GM12878 (cell line): Measurements from ENCODE around the gene MAN2B1. TPM values are rescaled to one million over a fixed set of nuclear protein-coding genes. Genes with fewer than 3 reads are reported as not detected.

ENCODE experiments used
- ATAC-seq: fragments of 200-7000 bp; cut with Tn5 transposase; 3 replicates; pipeline ENCODE4 v1.9.1; 2020; ENCODE audit warnings: mild to moderate bottlenecking, moderate library complexity
- BruUV-seq: library from RNA; stranded (reverse); fragments of 400-500 nt; replicated peaks from 2 replicates; lab custom pipeline; 2021; lab: Mats Ljungman, UMichigan
- CTCF ChIA-PET: fragments of 300-600 bp; sonication (Branson Sonifier 250); formaldehyde crosslinking; extraction: SDS; loops from one replicate; lab custom pipeline; 2021; ENCODE audit warnings: inconsistent platforms; lab: Yijun Ruan, JAX
- POLR2A ChIA-PET: fragments of 350-600 bp; formaldehyde crosslinking; extraction: SDS; loops from one replicate; lab custom pipeline; 2021; ENCODE audit warnings: inconsistent platforms; lab: Charles Lee
- RAD21 ChIA-PET: fragments of 300-600 bp; sonication (Branson Sonifier 250); formaldehyde crosslinking; loops from one replicate; lab custom pipeline; 2023; ENCODE audit warnings: antibody characterized with exemption; ENCODE audit not compliant: unreplicated experiment; lab: Charles Lee
- SMC1A ChIA-PET: fragments of 300-600 bp; sonication (Branson Sonifier 250); formaldehyde crosslinking; loops from one replicate; lab custom pipeline; 2023; ENCODE audit not compliant: unreplicated experiment, uncharacterized antibody; lab: Charles Lee
- DNase-seq: peaks from one replicate; pipeline ENCODE4 v3.0.0-alpha.2; 2011; ENCODE audit warnings: low read depth, low spot score
- FAIRE-seq: peaks from 3 replicates; lab custom pipeline; 2011; peaks lifted over from hg19 to GRCh38; lab: Jason Lieb, UNC
- H2AFZ ChIP-seq: 2 replicates; pipeline ENCODE4 v1.6.0; 2011; ENCODE audit warnings: low read depth, low read length, control low read depth; ENCODE audit not compliant: control insufficient read depth
- H3K27ac ChIP-seq: 2 replicates; pipeline ENCODE4 v1.5.1; 2011; ENCODE audit warnings: control low read depth; ENCODE audit not compliant: control insufficient read depth, insufficient read depth
- H3K27me3 ChIP-seq, 2 experiments: replicated peaks in 1 of 2; 2 replicates each; pipeline versions ENCODE4 v1.6.0 to v1.6.1; 2011; ENCODE audit warnings: low read length in 1 of 2; ENCODE audit not compliant: control insufficient read depth in 2 of 2, insufficient read depth in 2 of 2
- H3K36me3 ChIP-seq, 2 experiments: 2 replicates each; pipeline ENCODE4 v1.5.1; 2011; ENCODE audit warnings: low read length in 1 of 2; ENCODE audit not compliant: control insufficient read depth in 2 of 2, insufficient read depth in 2 of 2
- H3K4me1 ChIP-seq: 2 replicates; pipeline ENCODE4 v1.6.1; 2011; ENCODE audit warnings: mild to moderate bottlenecking, low read length, moderate library complexity, mixed read lengths; ENCODE audit not compliant: control insufficient read depth, insufficient read depth
- H3K4me2 ChIP-seq: 2 replicates; pipeline ENCODE4 v1.6.0; 2011; ENCODE audit warnings: control low read depth; ENCODE audit not compliant: control insufficient read depth, insufficient read depth
- H3K4me3 ChIP-seq: fragments of 200-600 bp; sonication (generic); 2 replicates; pipeline ENCODE4 v1.5.1; 2016
- H3K79me2 ChIP-seq: 2 replicates; pipeline ENCODE4 v1.6.0; 2011; ENCODE audit warnings: low read length; ENCODE audit not compliant: control insufficient read depth, insufficient read depth
- H3K9ac ChIP-seq: 2 replicates; pipeline ENCODE4 v1.8.0; 2011; ENCODE audit warnings: low read length, control low read depth, mixed read lengths; ENCODE audit not compliant: control insufficient read depth, insufficient read depth
- H3K9me3 ChIP-seq: replicated peaks from 3 replicates; pipeline ENCODE4 v1.5.1; 2011; ENCODE audit warnings: mild to moderate bottlenecking, low read length; ENCODE audit not compliant: control insufficient read depth, insufficient read depth
- H4K20me1 ChIP-seq: 2 replicates; pipeline ENCODE4 v1.6.0; 2011; ENCODE audit not compliant: control insufficient read depth, insufficient read depth
- BACH1 ChIP-seq: fragments of 450-650 bp; IDR thresholded peaks from 2 replicates; pipeline ENCODE4 v1.6.1; 2017; ENCODE audit warnings: mild to moderate bottlenecking, borderline replicate concordance
- EED ChIP-seq: sonication (generic); IDR thresholded peaks from 2 replicates; pipeline ENCODE4 v1.6.1; 2016; ENCODE audit warnings: antibody characterized with exemption, low read depth
- HSF1 ChIP-seq: fragments of 150-350 bp; IDR thresholded peaks from 2 replicates; pipeline ENCODE4 v1.6.1; 2014; ENCODE audit warnings: mild to moderate bottlenecking, low read depth, low read length
- MEF2A ChIP-seq: IDR thresholded peaks from 2 replicates; pipeline ENCODE4 v1.6.1; 2011; ENCODE audit warnings: low read depth, mild to moderate bottlenecking, low read length, moderate library complexity; ENCODE audit not compliant: insufficient read depth
- PAX8 ChIP-seq: fragments of 450-650 bp; IDR thresholded peaks from 2 replicates; pipeline ENCODE4 v1.6.1; 2017; ENCODE audit warnings: mild to moderate bottlenecking, moderate library complexity
- PML ChIP-seq: IDR thresholded peaks from 2 replicates; pipeline ENCODE4 v1.6.1; 2012; ENCODE audit warnings: low read length, inconsistent platforms
- SPI1 ChIP-seq: IDR thresholded peaks from 2 replicates; pipeline ENCODE4 v1.6.1; 2011; ENCODE audit warnings: low read depth, mild to moderate bottlenecking, low read length, moderate library complexity, borderline replicate concordance; ENCODE audit not compliant: insufficient read depth
- WGBS: methylation state at CpG from one replicate; pipeline ENCODE4 v1.1.6; 2016; ENCODE audit warnings: low lambda C conversion rate; ENCODE audit not compliant: insufficient replicate concordance, insufficient coverage; ENCODE audit errors: missing lambda C conversion rate; 5-methylcytosine and 5-hydroxymethylcytosine counted together
- in situ Hi-C: fragments of 300-500 bp; cut with MboI; formaldehyde crosslinking; loops from 9 replicates; pipeline ENCODE4 v1.14.3; 2018; ENCODE audit warnings: mixed read lengths
- intact Hi-C: fragments of 100-400 bp; cut with micrococcal nuclease; formaldehyde crosslinking; loops from one replicate; pipeline ENCODE4 v1.14.2; 2022; ENCODE audit not compliant: unreplicated experiment
- polyA plus RNA-seq, 11 experiments: library from polyadenylated mRNA; depleted of rRNA in 4 of 11; unstranded in 6 of 11; stranded (reverse) in 5 of 11; fragments of >200 nt; fragmentation: Nextera tagmentation in 4 of 11; fragmentation: Illumina TruSeq in 1 of 11; extraction: Ambion mirVana in 4 of 11; extraction: Trizol in 1 of 11; gene quantifications; 1 replicate in 1 of 11; 2 replicates in 10 of 11; pipeline versions ENCODE4 v1.2.1 to v1.2.3, GENCODE V29; 2011 to 2016; ENCODE audit warnings: inconsistent platforms in 2 of 11, missing spikeins in 2 of 11, low read depth in 1 of 11
- total RNA-seq, 4 experiments: library from RNA; depleted of rRNA in 3 of 4; stranded (reverse); fragments of >200 nt in 3 of 4; fragmentation: Illumina TruSeq in 1 of 4; extraction: Trizol in 1 of 4; gene quantifications; 2 replicates each; pipeline versions ENCODE4 v1.2.1 to v1.2.3, GENCODE V29; 2013 to 2021

MAN2B1 gene
- total and polyA plus RNA-seq, 10 of the 15 experiments (the other 5 are each of a cell fraction or from before 2014, with no cell fraction given), result 7.6 to 224 (median 81.4) TPM

DNA sequence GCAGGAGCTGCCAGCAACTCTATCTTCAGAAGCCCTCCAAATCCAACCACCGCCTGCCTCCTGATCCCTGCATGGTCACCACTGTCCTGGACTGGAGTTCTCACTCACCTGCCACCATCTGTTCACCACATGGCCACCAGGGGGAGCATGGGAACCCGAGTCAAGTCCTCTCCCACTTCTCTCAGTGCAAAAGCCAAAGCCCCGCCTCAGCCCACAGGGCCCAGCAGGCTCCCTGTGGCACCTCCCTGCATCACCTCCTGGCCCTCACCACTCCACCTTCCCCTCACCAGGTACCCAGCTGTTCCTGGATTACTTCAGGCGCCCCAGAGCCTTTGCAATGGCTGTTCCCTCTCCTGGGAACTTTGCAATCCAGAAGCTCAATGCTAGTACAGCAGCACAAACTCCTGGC, 9.8 kb upstream of the MAN2B1 start (continued):
- peak; percentile 30; the same call in 1 of the 2 replicates for TF ChIP-seq SPI1
- TF ChIP-seq, all 136 proteins: peak for 15

DNA sequence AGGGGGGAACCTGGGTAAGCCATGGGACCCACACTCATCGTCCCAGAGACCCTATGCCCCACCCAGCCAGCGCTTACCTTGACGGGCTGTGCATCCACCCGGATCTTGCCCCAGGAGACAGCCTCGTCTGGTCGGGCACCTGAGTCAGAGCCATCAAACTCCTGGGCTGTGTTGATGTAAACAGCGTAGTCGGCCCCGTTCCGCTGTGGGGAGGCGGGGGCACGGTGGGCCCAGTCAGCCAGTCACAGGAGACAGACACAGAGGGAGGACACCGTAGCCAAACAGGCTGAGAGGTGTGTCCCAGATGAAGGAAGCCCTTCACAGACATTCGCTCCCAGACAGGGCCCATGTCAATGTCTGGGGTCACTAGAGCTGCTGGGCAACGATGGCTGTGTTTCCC, 9.4 kb upstream of the MAN2B1 start:
- no peak overlapping the region for H2AFZ ChIP-seq
- FAIRE-seq, result no peak
- H3K4me1 ChIP-seq, result peaks cover 4% of the 10 kb centered on the region; the same call in 1 of the 2 replicates
- in situ Hi-C loops (no loop called here), intact Hi-C loops (loop anchor here (1.0 kb wide), 2 partner anchors 112 to 120 kb away; no protein-coding TSS in a partner anchor)
- peaks cover 9% of the 10 kb centered on the region for H3K79me2 ChIP-seq
- ChIA-PET SMC1A (no interaction called here), RAD21 (no interaction called here), POLR2A (no interaction called here), CTCF (interaction anchor here (0.9 to 2.8 kb wide), 9 partner anchors 10 to 172 kb away, joined by 3 to 13 read pairs (median 6); partner anchors contain the start of genes MAN2B1, TNPO2, TRIR and WDR83)
- H3K27ac ChIP-seq, result no peak overlapping the region
- H3K4me2 ChIP-seq, result no peak overlapping the region
- no peak overlapping the region for H3K9ac ChIP-seq
- no peak overlapping the region for H3K4me3 ChIP-seq
- 79% methylated on average over 15 of the region's 15 CpGs for WGBS
- H4K20me1 ChIP-seq, result no peaks in the 10 kb centered on the region; the same call in 1 of the 2 replicates
- H3K36me3 ChIP-seq, result peaks cover 31 to 35% of the 10 kb centered on the region in 2 experiments
- ATAC-seq, result no peak
- no peaks in the 10 kb centered on the region for H3K27me3 ChIP-seq
- no TSS peak for BruUV-seq
- TF ChIP-seq PAX8, result no peak
- no peak for TF ChIP-seq MEF2A
- TF ChIP-seq HSF1, result no peak
- no peak for TF ChIP-seq EED
- TF ChIP-seq BACH1, result no peak
- 0 out of 2 replicates have a peak, but pooled peaks have one; percentile 29 for TF ChIP-seq PML
- no peak for DNase-seq
- H3K9me3 ChIP-seq, result no peaks in the 10 kb centered on the region
